Activated CD8-positive, alpha-beta T cell treated with anti-CD3 and anti-CD28 coated beads for 36 hours (primary cell): ENCODE data around the gene ASB6. TPM values are rescaled to one million over a fixed set of nuclear protein-coding genes. Genes with fewer than 3 reads are reported as not detected.

ENCODE experiments used
- ATAC-seq: fragments of 200-7000 bp; cut with Tn5 transposase; one replicate; pipeline ENCODE4 v1.10.0; 2021; ENCODE audit warnings: mild to moderate bottlenecking, moderate library complexity
- CTCF ChIA-PET: fragments of 350-600 bp; sonication (Branson Sonifier 250); formaldehyde crosslinking; loops from one replicate; lab custom pipeline; 2021; ENCODE audit warnings: antibody characterized with exemption; lab: Charles Lee
- POLR2A ChIA-PET: fragments of 350-600 bp; sonication (Branson Sonifier 250); formaldehyde crosslinking; loops from one replicate; lab custom pipeline; 2021; ENCODE audit warnings: antibody characterized with exemption; lab: Charles Lee
- DNase-seq: peaks from one replicate; pipeline ENCODE4 v3.0.0-alpha.2; 2020
- H3K27ac Mint-ChIP-seq: one replicate; pipeline ENCODE4 v1.8.0; 2021; ENCODE audit warnings: mild to moderate bottlenecking, mixed read lengths
- H3K27me3 Mint-ChIP-seq: one replicate; pipeline ENCODE4 v1.8.0; 2021; ENCODE audit warnings: mixed read lengths
- H3K36me3 Mint-ChIP-seq: one replicate; pipeline ENCODE4 v1.8.0; 2021; ENCODE audit warnings: low read depth, mixed read lengths
- H3K4me1 Mint-ChIP-seq: one replicate; pipeline ENCODE4 v1.8.0; 2021; ENCODE audit warnings: low read depth, mixed read lengths
- H3K4me3 Mint-ChIP-seq: one replicate; pipeline ENCODE4 v1.8.0; 2021; ENCODE audit warnings: mild to moderate bottlenecking, moderate library complexity, mixed read lengths
- H3K9me3 Mint-ChIP-seq: one replicate; pipeline ENCODE4 v1.8.0; 2021; ENCODE audit warnings: mixed read lengths
- intact Hi-C: fragments of 100-400 bp; cut with micrococcal nuclease; formaldehyde crosslinking; loops from one replicate; pipeline ENCODE4 v1.10.0; 2022
- total RNA-seq, 2 experiments: library from RNA; stranded (reverse); gene quantifications; one replicate each; pipeline ENCODE4 v1.2.3, GENCODE V29; 2021
- TF ChIP-seq, protein P1 (sequence below): fragments of 200-600 bp; IDR thresholded peaks from one replicate; pipeline ENCODE4 v1.8.0; 2022; ENCODE audit warnings: antibody characterized with exemption, mild to moderate bottlenecking

The ASB6 gene
- total RNA-seq, 2 experiments from 2014 or later: 16.6 TPM

- POLR2A ChIA-PET: no interaction called here
- TF ChIP-seq, protein P1, sequence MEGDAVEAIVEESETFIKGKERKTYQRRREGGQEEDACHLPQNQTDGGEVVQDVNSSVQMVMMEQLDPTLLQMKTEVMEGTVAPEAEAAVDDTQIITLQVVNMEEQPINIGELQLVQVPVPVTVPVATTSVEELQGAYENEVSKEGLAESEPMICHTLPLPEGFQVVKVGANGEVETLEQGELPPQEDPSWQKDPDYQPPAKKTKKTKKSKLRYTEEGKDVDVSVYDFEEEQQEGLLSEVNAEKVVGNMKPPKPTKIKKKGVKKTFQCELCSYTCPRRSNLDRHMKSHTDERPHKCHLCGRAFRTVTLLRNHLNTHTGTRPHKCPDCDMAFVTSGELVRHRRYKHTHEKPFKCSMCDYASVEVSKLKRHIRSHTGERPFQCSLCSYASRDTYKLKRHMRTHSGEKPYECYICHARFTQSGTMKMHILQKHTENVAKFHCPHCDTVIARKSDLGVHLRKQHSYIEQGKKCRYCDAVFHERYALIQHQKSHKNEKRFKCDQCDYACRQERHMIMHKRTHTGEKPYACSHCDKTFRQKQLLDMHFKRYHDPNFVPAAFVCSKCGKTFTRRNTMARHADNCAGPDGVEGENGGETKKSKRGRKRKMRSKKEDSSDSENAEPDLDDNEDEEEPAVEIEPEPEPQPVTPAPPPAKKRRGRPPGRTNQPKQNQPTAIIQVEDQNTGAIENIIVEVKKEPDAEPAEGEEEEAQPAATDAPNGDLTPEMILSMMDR: no peak
These were observed 43.8 kb downstream of the ASB6 start for GRCh38 chr9:129598089-129598596.

DNA sequence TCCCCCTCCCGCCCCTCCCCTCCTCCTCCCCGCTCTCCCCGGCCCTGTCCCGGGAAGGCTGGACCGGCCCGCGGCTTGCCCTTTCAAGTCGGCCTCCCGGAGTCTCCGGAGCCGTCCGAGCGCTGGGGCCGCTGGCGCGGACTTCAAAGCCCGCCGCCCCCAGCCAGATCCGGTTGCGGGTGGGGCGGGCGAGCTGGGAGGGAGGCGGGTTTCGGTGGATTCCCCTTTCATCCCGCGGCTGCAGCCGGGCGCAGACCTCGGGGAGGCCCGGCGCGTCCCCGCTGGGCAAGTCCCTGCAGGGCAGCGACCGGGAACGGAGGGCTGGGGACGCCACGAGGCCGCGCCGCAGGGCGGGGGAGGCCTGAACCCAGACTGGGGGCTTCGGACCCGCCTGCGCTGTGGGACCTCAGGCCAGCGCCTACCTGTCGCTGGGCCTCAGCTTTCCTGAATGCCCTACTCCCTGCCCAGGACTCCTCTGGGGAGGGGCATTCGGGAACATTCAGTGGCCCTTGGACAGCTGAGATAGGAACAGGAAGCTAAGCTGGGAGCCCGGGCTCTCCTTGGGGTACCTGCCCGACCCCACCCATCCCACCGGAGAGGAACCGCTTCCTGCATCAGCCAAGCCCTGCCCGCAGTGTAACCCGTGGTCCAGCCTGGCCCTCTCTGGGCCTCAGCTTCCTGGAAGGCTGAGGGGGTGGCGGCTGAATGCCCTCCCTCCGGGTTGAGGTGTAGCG lies 44.4 kb downstream of the ASB6 start:
- TF ChIP-seq, protein P1: no peak
- ChIA-PET POLR2A (interaction anchor here (0.7 to 1.1 kb wide), 2 partner anchors 14 to 44 kb away, joined by 3 read pairs; no protein-coding TSS in a partner anchor), CTCF (interaction anchor here (0.7 to 2.0 kb wide), 9 partner anchors 11 to 466 kb away, joined by 3 to 10 read pairs (median 3); partner anchors contain the start of gene C9orf50)
- Mint-ChIP-seq H3K27ac (peak overlapping the region; percentile 67), H3K4me3 (peak overlapping the region; percentile 9), H3K36me3 (no peaks in the 10 kb centered on the region), H3K9me3 (no peaks in the 10 kb centered on the region), H3K4me1 (peaks cover 17% of the 10 kb centered on the region), H3K27me3 (peaks cover 3% of the 10 kb centered on the region)
- DNase-seq (peak; percentile 56), ATAC-seq (peak; percentile 57)
- intact Hi-C loops: no loop called here

More at GRCh38 chr9:129598089-129598596, 43.8 kb downstream of the ASB6 start:
- DNase-seq (no peak), ATAC-seq (peak; percentile 38)
- CTCF ChIA-PET: interaction anchor here (0.7 to 1.5 kb wide), 6 partner anchors 12 to 466 kb away, joined by 3 to 6 read pairs (median 3); partner anchors contain the start of gene C9orf50
- Mint-ChIP-seq H3K4me3 (peak overlapping the region; percentile 9), H3K9me3 (no peaks in the 10 kb centered on the region), H3K27me3 (peaks cover 3% of the 10 kb centered on the region), H3K27ac (peak overlapping the region; percentile 67), H3K4me1 (peaks cover 20% of the 10 kb centered on the region), H3K36me3 (no peaks in the 10 kb centered on the region)
- intact Hi-C loops: no loop called here

DNA sequence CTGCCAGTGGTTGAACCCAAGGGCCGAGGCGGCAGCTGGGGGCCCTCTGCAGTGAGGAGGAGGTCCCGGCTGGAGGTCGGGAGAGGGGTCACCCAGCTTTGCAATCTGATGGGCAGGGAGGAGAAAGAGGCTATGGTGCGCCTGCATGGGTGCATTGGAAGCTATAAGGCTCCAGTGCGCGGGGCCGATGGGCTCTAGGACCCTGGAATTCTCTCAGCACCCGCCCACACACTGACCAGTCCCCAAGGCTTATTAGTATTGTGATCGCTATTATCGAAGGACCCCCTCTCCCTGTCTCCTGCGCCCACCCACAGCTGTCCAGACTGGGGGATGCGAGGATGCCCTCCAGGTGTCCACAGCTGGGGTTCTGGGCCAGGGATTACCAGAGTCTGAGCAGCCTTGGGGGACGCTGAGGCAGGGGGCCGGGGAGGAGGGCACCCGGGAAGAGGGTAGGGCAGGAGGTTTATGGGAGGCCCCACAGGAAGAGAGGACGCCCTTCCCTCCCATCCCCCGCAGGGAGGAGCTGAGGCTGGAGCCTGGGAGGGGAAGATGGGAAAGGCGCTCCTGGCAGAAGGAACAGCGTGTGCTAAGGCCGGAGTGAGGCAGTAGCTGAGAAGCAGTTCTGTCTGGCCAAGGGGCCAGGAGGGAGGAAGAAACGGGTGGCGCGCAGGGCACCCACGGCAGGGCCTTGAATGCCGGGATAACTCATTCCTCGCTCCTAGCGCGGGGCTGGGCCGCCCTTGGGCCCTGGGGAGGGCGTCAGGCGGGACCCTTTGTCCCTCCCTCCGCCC lies 45.2 kb downstream of the ASB6 start:
- ChIA-PET POLR2A (interaction anchor here (0.6 to 1.4 kb wide), 5 partner anchors 10 to 419 kb away, joined by 3 to 6 read pairs (median 3); partner anchors contain the start of gene IER5L), CTCF (interaction anchor here (1.0 to 2.0 kb wide), 7 partner anchors 10 to 458 kb away, joined by 3 to 10 read pairs (median 4); no protein-coding TSS in a partner anchor)
- Mint-ChIP-seq H3K27me3 (peaks cover 3% of the 10 kb centered on the region), H3K9me3 (no peaks in the 10 kb centered on the region), H3K36me3 (no peaks in the 10 kb centered on the region), H3K4me1 (peaks cover 14% of the 10 kb centered on the region), H3K27ac (no peak overlapping the region), H3K4me3 (no peak overlapping the region)
- intact Hi-C loops: no loop called here
- TF ChIP-seq, protein P1: no peak
- ATAC-seq: peak; percentile 31
- DNase-seq: no peak

DNA sequence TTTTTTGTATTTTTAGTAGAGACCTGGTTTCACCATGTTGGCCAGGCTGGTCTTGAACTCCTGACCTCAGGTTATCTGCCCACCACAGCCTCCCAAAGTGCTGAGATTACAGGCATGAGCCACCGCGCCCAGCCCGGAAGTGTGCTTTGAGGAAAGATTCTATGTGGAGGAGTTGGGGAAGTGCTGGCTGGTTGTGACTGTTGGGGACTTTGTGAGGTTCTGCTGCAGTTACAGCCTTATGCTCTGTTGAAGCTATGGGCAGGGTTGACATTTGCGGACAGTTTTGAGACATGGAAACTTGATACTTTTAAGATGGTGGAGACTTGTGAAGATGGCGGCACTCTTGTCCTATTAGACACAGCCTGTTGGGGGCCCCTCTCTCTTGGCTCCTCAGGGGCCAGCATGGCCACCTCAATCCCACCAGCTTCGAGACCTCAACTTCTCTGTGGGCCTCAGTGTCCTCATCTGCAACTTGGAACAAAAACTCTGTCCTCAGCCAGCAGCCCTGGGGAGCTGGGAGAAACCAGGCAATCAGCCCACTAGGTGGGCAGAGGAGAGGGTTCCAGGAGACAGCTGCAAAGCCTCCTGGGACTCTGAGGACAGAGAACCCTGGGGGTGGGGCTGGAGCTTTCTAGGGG lies 45.9 kb downstream of the ASB6 start:
- H3K4me3 Mint-ChIP-seq: no peak overlapping the region
- ATAC-seq: no peak
- H3K27ac Mint-ChIP-seq: no peak overlapping the region
- H3K36me3 Mint-ChIP-seq: no peaks in the 10 kb centered on the region
- DNase-seq: peak; percentile 34
- ChIA-PET CTCF (interaction anchor here (1.0 to 2.0 kb wide), 5 partner anchors 12 to 457 kb away, joined by 3 to 10 read pairs (median 4); no protein-coding TSS in a partner anchor), POLR2A (interaction anchor here (0.6 to 1.4 kb wide), 4 partner anchors 9 to 418 kb away, joined by 3 to 6 read pairs (median 3); partner anchors contain the start of gene IER5L)
- peaks cover 14% of the 10 kb centered on the region for H3K4me1 Mint-ChIP-seq
- intact Hi-C loops: no loop called here
- TF ChIP-seq, protein P1: no peak
- no peaks in the 10 kb centered on the region for H3K9me3 Mint-ChIP-seq
- peaks cover 3% of the 10 kb centered on the region for H3K27me3 Mint-ChIP-seq
